ENCODE measurements around the gene PISD.

Gene PISD

DNA sequence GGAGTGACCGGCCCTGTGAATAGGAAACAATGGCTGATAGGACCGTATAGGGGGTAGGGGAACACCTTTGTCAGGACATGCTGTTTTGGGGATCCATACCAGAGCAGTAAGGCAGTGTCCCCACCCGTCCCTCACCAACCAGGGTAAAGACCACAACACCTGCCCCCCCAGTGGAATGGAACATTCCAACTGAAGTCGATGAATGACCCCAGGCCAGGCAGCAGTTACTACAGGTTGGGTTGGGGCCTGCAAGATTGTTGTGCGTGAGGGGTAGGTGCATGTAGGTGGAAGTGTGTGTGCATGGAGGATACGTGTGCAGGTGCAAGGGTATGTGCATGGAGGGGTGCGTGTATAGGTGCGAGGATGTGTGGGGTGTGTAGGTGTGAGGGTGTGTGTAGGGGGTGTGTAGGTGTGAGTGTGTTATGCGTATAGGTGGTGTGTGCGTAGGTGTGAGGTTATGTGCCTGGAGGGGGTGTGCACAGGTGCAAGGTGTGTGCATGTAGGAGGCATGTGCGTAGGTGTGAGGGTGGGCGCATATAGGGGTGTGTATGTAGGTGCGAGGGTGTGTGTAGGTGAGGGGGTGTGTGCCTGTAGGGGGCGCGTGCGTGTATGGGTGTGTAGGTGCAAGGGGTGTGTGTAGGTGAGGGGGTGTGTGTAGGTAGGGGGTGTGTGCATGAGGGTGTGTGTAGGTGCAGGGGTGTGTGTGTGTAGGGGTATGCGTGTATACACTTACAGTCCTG, 32.9 kb downstream of the PISD start:
- no peak overlapping the region for H3K4me3 ChIP-seq (ENCODE audit: low read depth, low read length)
- no peak for DNase-seq (ENCODE audit: low read depth)
- TF ChIP-seq, protein P1, sequence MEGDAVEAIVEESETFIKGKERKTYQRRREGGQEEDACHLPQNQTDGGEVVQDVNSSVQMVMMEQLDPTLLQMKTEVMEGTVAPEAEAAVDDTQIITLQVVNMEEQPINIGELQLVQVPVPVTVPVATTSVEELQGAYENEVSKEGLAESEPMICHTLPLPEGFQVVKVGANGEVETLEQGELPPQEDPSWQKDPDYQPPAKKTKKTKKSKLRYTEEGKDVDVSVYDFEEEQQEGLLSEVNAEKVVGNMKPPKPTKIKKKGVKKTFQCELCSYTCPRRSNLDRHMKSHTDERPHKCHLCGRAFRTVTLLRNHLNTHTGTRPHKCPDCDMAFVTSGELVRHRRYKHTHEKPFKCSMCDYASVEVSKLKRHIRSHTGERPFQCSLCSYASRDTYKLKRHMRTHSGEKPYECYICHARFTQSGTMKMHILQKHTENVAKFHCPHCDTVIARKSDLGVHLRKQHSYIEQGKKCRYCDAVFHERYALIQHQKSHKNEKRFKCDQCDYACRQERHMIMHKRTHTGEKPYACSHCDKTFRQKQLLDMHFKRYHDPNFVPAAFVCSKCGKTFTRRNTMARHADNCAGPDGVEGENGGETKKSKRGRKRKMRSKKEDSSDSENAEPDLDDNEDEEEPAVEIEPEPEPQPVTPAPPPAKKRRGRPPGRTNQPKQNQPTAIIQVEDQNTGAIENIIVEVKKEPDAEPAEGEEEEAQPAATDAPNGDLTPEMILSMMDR (IDR thresholded peaks at IDR 0.05; ENCODE audit: insufficient read depth, low read depth, low read length, missing control alignments) = peak; percentile 28

DNA sequence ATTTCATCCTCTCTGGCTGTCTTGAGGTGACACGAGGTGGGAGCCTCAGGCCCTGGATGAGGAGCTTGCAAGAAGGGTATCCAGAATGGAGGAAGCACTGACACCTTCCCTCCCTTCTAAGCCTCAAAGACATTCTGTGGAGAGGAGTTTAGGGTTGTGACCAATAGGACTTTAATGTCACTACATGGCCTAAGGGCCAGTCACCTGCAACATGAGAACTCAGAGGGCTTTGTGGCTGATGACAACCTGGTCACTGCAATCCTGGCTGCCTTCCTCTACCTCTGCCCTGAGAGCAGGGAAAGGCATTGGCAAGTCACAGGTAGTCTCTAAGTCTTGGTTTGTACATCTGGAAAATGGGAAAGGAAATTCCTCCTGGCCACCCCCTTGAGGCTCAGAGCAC, 33.7 kb downstream of the PISD start:
- DNase-seq (ENCODE audit: low read depth) = no peak
- H3K4me3 ChIP-seq (ENCODE audit: low read depth, low read length) = no peak overlapping the region
- TF ChIP-seq, protein P1 (IDR thresholded peaks at IDR 0.05; ENCODE audit: insufficient read depth, low read depth, low read length, missing control alignments) = no peak

DNA sequence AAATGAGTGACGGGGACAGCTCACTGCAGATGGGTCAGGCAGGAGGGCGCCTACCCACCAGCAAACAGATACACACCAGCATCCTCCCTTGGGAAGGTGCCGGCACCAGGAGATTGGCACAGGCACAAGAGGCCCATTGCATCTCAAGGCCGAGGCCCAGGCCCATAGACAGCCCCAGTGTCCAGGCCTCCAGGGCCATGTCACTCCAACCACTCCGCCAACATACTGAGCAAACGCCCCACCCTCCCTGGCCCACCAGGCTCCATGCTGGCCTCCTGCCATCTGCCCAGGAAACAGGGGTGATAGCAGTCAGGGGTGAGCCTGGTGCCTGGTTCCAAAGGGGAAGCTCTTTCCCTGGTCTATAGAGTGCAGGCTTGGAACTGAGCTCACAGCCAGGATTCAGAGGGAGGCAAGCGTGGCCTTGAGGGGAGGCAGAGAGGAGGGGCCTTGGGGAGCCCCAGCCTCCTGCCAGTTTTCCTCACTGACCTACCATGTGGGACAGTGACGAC, 34.7 kb downstream of the PISD start:
- no peak for DNase-seq (ENCODE audit: low read depth)
- H3K4me3 ChIP-seq (ENCODE audit: low read depth, low read length) = no peak overlapping the region
- TF ChIP-seq, protein P1 (IDR thresholded peaks at IDR 0.05; ENCODE audit: insufficient read depth, low read depth, low read length, missing control alignments) = no peak

DNA sequence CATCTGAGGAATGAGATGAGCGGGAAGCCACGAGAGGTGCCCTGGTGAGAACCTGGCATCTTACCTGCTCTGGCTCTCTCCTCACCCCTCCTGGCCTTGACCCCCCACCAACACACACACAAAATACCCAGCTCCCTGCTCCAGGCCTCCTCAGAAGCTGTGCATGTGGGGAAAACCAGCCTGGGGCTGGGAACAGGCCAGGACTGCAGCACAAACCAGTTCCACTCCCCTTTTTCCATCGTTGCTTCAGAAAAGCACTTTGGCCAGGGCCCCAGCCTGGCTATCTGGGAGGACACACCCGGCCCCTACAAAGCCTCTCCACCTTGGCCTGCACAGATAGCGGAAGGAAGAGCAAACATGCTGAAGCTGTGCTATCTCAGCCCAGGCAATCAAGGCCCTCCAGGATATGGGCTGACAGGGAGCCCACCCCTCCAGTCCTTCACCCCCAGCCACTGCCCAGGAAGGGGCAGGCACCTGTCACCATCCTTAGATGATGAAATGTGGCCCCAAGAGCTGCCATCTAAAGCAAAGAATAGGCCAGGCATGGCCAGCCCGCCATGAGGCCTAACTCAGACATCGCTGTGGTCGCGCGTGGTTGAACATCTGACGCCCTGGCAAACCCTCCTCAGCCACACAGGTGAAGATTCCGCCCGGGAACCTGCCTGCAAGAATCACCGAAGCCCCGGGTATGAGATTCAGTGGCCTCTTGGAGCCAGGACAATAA, 35.4 kb downstream of the PISD start:
- no peak for DNase-seq (ENCODE audit: low read depth)
- TF ChIP-seq, protein P1 (IDR thresholded peaks at IDR 0.05; ENCODE audit: insufficient read depth, low read depth, low read length, missing control alignments) = no peak
- H3K4me3 ChIP-seq (ENCODE audit: low read depth, low read length) = no peak overlapping the region

DNA sequence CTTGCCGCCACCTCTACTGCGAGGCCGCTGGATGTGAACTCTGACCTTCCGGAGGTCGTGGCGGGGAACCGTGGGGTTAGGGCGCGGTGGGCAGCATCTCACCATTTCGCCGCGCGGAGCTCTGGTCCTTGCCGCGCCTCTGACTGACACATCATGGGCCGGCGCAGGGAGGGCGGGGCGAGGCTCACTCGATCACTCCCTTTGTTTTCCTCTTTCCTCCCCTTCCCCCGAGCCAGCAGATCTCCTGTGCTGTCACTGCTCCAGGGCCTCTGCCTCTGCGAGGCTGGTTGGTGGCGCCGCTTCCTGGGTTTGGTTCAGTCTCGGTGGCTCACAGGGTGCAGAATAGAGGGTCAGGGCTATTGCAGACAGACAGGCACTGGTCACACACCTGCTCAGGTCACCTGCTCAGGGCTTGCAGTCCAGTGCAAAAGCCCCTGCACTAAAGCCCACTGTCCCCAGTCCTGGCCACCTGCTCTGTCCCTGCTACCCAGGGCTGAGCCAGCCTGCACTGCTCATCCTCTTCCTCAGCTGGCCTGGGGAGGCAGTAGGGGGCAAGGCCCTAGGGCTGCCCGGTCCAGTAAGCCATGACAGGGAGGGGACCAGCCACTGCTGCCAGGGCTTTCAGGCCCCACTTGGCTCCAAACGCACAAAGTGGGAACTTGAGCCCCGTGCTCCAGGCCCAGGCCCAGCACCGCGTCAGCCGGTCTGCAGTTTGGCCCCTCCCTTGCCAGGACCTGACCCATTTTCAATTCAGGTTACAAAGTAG, 36.2 kb downstream of the PISD start:
- TF ChIP-seq, protein P1 (IDR thresholded peaks at IDR 0.05; ENCODE audit: insufficient read depth, low read depth, low read length, missing control alignments) = no peak
- DNase-seq (ENCODE audit: low read depth) = no peak
- H3K4me3 ChIP-seq (ENCODE audit: low read depth, low read length) = no peak overlapping the region

DNA sequence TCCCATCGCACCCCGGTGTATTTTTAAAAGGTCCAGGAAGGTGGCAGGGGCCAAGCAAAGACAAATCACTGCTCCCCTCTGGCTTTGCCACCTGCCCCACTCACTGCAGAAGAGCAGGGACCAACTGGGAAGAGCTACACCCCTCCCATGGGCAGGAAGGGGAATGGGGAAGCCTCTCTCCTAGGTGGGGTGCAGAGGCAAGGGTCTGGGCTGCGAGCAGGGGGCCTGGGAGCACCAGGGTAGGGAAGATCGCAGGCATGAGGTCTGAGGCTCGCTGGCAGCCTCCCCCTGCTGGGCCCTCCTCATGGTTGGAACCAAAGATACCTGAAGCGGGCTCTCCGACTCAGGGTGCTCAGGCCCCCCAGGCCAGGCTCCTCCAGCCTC, 36.8 kb downstream of the PISD start:
- TF ChIP-seq, protein P1 (IDR thresholded peaks at IDR 0.05; ENCODE audit: insufficient read depth, low read depth, low read length, missing control alignments) = no peak
- no peak for DNase-seq (ENCODE audit: low read depth)
- no peak overlapping the region for H3K4me3 ChIP-seq (ENCODE audit: low read depth, low read length)
